H1 (cell line): Measurements from ENCODE around the gene CTNNBL1. TPM values are rescaled to one million over a fixed set of nuclear protein-coding genes. Genes with fewer than 3 reads are reported as not detected.

Experiments
- CTCF ChIA-PET: fragments of 300-600 bp; sonication (Branson Sonifier 250); formaldehyde crosslinking; loops from one replicate; lab custom pipeline; 2021; ENCODE audit not compliant: partially characterized antibody; lab: Charles Lee
- POLR2A ChIA-PET: fragments of 300-600 bp; sonication (Branson Sonifier 250); formaldehyde crosslinking; loops from one replicate; lab custom pipeline; 2021; ENCODE audit warnings: inconsistent platforms; ENCODE audit not compliant: partially characterized antibody; lab: Charles Lee
- DNase-seq, 2 experiments: peaks; one replicate each; pipeline versions ENCODE4 v3.0.0 to v3.0.0-alpha.2; 2010 to 2022; ENCODE audit warnings: low spot score in 2 of 2, low read depth in 1 of 2, mixed read lengths in 1 of 2
- FAIRE-seq: peaks from 2 replicates; lab custom pipeline; 2011; peaks lifted over from hg19 to GRCh38; lab: Jason Lieb, UNC
- H2AFZ ChIP-seq: 2 replicates; pipeline ENCODE4 v1.8.1; 2012; ENCODE audit warnings: low read length, inconsistent platforms
- H2AK5ac ChIP-seq: 2 replicates; pipeline ENCODE4 v1.6.1; 2013; ENCODE audit warnings: low read depth, low read length
- H2BK120ac ChIP-seq: replicated peaks from 2 replicates; pipeline ENCODE3; 2013; ENCODE audit warnings: low read depth, low read length, inconsistent platforms
- H2BK12ac ChIP-seq: 2 replicates; pipeline ENCODE4 v1.6.1; 2013; ENCODE audit warnings: low read depth, low read length
- H2BK15ac ChIP-seq: 2 replicates; pipeline ENCODE4 v1.6.1; 2013; ENCODE audit warnings: low read length
- H2BK20ac ChIP-seq: 2 replicates; pipeline ENCODE4 v1.6.1; 2013; ENCODE audit warnings: low read length
- H2BK5ac ChIP-seq: 2 replicates; pipeline ENCODE4 v1.6.1; 2013; ENCODE audit warnings: low read depth, low read length
- H3K14ac ChIP-seq: 2 replicates; pipeline ENCODE4 v1.6.1; 2013; ENCODE audit warnings: inconsistent platforms; ENCODE audit not compliant: insufficient read length
- H3K18ac ChIP-seq: 2 replicates; pipeline ENCODE4 v1.6.1; 2013; ENCODE audit warnings: low read length; ENCODE audit errors: extremely low read depth
- H3K23ac ChIP-seq: 2 replicates; pipeline ENCODE4 v1.6.1; 2013; ENCODE audit warnings: inconsistent platforms; ENCODE audit not compliant: insufficient read length
- H3K23me2 ChIP-seq: 2 replicates; pipeline ENCODE4 v1.6.1; 2013; ENCODE audit warnings: low read depth, low read length
- H3K27ac ChIP-seq: 2 replicates; pipeline ENCODE4 v1.6.1; 2011; ENCODE audit warnings: low read depth, low read length, inconsistent platforms
- H3K27me3 ChIP-seq, 4 experiments: replicated peaks in 1 of 4; 1 replicate in 1 of 4; 2 replicates in 3 of 4; pipeline versions ENCODE4 v1.6.1 to v1.8.1; 2011 to 2013; ENCODE audit warnings: low read length in 3 of 4, mild to moderate bottlenecking in 3 of 4, inconsistent platforms in 2 of 4, mixed read lengths in 2 of 4, moderate library complexity in 1 of 4; ENCODE audit not compliant: control insufficient read depth in 3 of 4, insufficient read depth in 3 of 4; ENCODE audit errors: extremely low read depth in 1 of 4
- H3K36me3 ChIP-seq, 4 experiments: 2 replicates each; pipeline versions ENCODE4 v1.6.1 to v1.8.1; 2011 to 2013; ENCODE audit warnings: mild to moderate bottlenecking in 4 of 4, low read length in 3 of 4, moderate library complexity in 2 of 4, control low read depth in 1 of 4, inconsistent platforms in 1 of 4; ENCODE audit not compliant: insufficient read depth in 4 of 4, control insufficient read depth in 2 of 4
- H3K4ac ChIP-seq: replicated peaks from 2 replicates; pipeline ENCODE3; 2013; ENCODE audit warnings: low read length, low read depth, mixed read lengths, inconsistent platforms; ENCODE audit not compliant: insufficient read length
- H3K4me1 ChIP-seq, 4 experiments: replicated peaks in 1 of 4; 1 replicate in 1 of 4; 2 replicates in 3 of 4; pipeline versions ENCODE4 v1.6.1 to v1.8.1; 2011 to 2013; ENCODE audit warnings: low read length in 3 of 4, inconsistent platforms in 2 of 4, mixed read lengths in 1 of 4; ENCODE audit not compliant: insufficient read depth in 4 of 4, control insufficient read depth in 3 of 4
- H3K4me2 ChIP-seq, 2 experiments: 2 replicates each; pipeline versions ENCODE4 v1.6.1 to v1.8.1; 2011 to 2013; ENCODE audit warnings: low read depth in 2 of 2, low read length in 2 of 2, control low read depth in 1 of 2, inconsistent platforms in 1 of 2, mild to moderate bottlenecking in 1 of 2; ENCODE audit not compliant: insufficient read depth in 1 of 2
- H3K4me3 ChIP-seq, 4 experiments: fragments of 200-600, 300-600 bp in 1 of 4; sonication (generic), shearing (Covaris generic), sonication (Bioruptor Twin) in 1 of 4; 2 replicates each; pipeline versions ENCODE4 v1.5.1 to v1.8.1; 2011 to 2016; ENCODE audit warnings: low read length in 4 of 4, low read depth in 3 of 4, control low read depth in 2 of 4, inconsistent platforms in 2 of 4, mild to moderate bottlenecking in 2 of 4, mixed read lengths in 1 of 4, moderate library complexity in 1 of 4; ENCODE audit not compliant: insufficient read depth in 2 of 4; ENCODE audit errors: extremely low read depth in 1 of 4
- H3K56ac ChIP-seq: replicated peaks from 2 replicates; pipeline ENCODE3; 2013; ENCODE audit warnings: low read depth, mild to moderate bottlenecking, mixed read lengths, low read length, inconsistent platforms; ENCODE audit not compliant: insufficient read length
- H3K79me1 ChIP-seq: 2 replicates; pipeline ENCODE4 v1.6.1; 2013; ENCODE audit warnings: low read depth, low read length, control low read depth
- H3K79me2 ChIP-seq, 2 experiments: 2 replicates each; pipeline versions ENCODE4 v1.6.1 to v1.8.1; 2012 to 2013; ENCODE audit warnings: low read length in 2 of 2, mild to moderate bottlenecking in 2 of 2, inconsistent platforms in 1 of 2; ENCODE audit not compliant: insufficient read depth in 2 of 2, control insufficient read depth in 1 of 2
- H3K9ac ChIP-seq, 4 experiments: replicated peaks in 1 of 4; 1 replicate in 1 of 4; 2 replicates in 3 of 4; pipeline versions ENCODE4 v1.6.1 to v1.8.1; 2011 to 2013; ENCODE audit warnings: low read depth in 3 of 4, low read length in 3 of 4, control low read depth in 2 of 4, mild to moderate bottlenecking in 2 of 4, moderate library complexity in 2 of 4, inconsistent platforms in 1 of 4; ENCODE audit errors: extremely low read depth in 1 of 4
- H3K9me3 ChIP-seq, 2 experiments: 2 replicates each; pipeline versions ENCODE4 v1.6.1 to v1.8.1; 2012 to 2013; ENCODE audit warnings: mild to moderate bottlenecking in 2 of 2, moderate library complexity in 2 of 2, control low read depth in 1 of 2, inconsistent platforms in 1 of 2, low read depth in 1 of 2, low read length in 1 of 2, mixed read lengths in 1 of 2; ENCODE audit not compliant: insufficient read depth in 2 of 2
- H4K20me1 ChIP-seq, 2 experiments: replicated peaks in 1 of 2; 2 replicates each; pipeline versions ENCODE3 to v1.8.1; 2011 to 2013; ENCODE audit warnings: inconsistent platforms in 2 of 2, low read length in 2 of 2, mild to moderate bottlenecking in 1 of 2; ENCODE audit not compliant: insufficient read depth in 2 of 2, control insufficient read depth in 1 of 2
- H4K5ac ChIP-seq: 2 replicates; pipeline ENCODE4 v1.6.1; 2013; ENCODE audit warnings: low read length, low read depth, mixed read lengths, inconsistent platforms; ENCODE audit not compliant: insufficient read length
- H4K8ac ChIP-seq: 2 replicates; pipeline ENCODE4 v1.8.0; 2013; ENCODE audit warnings: mild to moderate bottlenecking, moderate library complexity, low read length, inconsistent platforms; ENCODE audit not compliant: insufficient read depth; ENCODE audit errors: extremely low read depth
- H4K91ac ChIP-seq: replicated peaks from 2 replicates; pipeline ENCODE3; 2013; ENCODE audit warnings: low read length, mixed read lengths, inconsistent platforms; ENCODE audit not compliant: insufficient read length
- WGBS, 2 experiments: shearing (Covaris generic) in 1 of 2; methylation state at CpG; one replicate each; pipeline versions ENCODE4 v1.1.6 to v1.1.7; 2013 to 2015; ENCODE audit warnings: low lambda C conversion rate in 2 of 2, mixed read lengths in 2 of 2, inconsistent platforms in 1 of 2, low coverage in 1 of 2, missing lambda C conversion rate in 1 of 2; ENCODE audit not compliant: insufficient replicate concordance in 2 of 2, insufficient coverage in 1 of 2, insufficient read length in 1 of 2; ENCODE audit errors: extremely low coverage in 1 of 2, missing lambda C conversion rate in 1 of 2; 5-methylcytosine and 5-hydroxymethylcytosine counted together
- polyA plus RNA-seq, 7 experiments: library from polyadenylated mRNA; depleted of rRNA in 3 of 7; stranded (reverse) in 5 of 7; unstranded in 2 of 7; fragments of >200 nt in 5 of 7; fragments of 200-250 nt in 2 of 7; gene quantifications; 1 replicate in 5 of 7; 2 replicates in 1 of 7; 4 replicates in 1 of 7; pipeline versions ENCODE4 v1.2.1 to v1.2.3, GENCODE V29; 2011 to 2013; ENCODE audit warnings: missing spikeins in 2 of 7, mixed read lengths in 2 of 7
- total RNA-seq: library from RNA; stranded (reverse); fragmentation: NEBNext Ultra II Directional; extraction: Animal tissue kit (Norgen Biotek cat#: 25700); gene quantifications from 2 replicates; pipeline ENCODE4 v1.2.1, GENCODE V29; 2021

CTNNBL1 gene
- total and polyA plus RNA-seq, 2 of the 8 experiments (the other 6 are each of a cell fraction or from before 2014, with no cell fraction given): 19.6 to 81.6 TPM

GRCh38 chr20:37896932-37897548 is 203.2 kb downstream of the CTNNBL1 start:
- H2BK120ac ChIP-seq: no peak overlapping the region
- no peak for FAIRE-seq

More at GRCh38 chr20:37896932-37897548, 203.2 kb downstream of the CTNNBL1 start:
- no peak overlapping the region for H4K8ac ChIP-seq
- H3K36me3 ChIP-seq: no peaks in the 10 kb centered on the region
- H3K27me3 ChIP-seq: no peaks in the 10 kb centered on the region; a peak in 1 of 7 replicates
- H2BK15ac ChIP-seq: no peak overlapping the region
- no peak overlapping the region for H2AFZ ChIP-seq
- POLR2A ChIA-PET: no interaction called here
- no peak overlapping the region for H2BK20ac ChIP-seq
- H3K14ac ChIP-seq: no peak overlapping the region
- H3K23me2 ChIP-seq: no peaks in the 10 kb centered on the region
- no peaks in the 10 kb centered on the region for H3K9me3 ChIP-seq
- H3K23ac ChIP-seq: no peak overlapping the region
- no peak overlapping the region for H3K18ac ChIP-seq
- H3K9ac ChIP-seq: no peak overlapping the region
- peaks cover 0 to 4% (median 0%) of the 10 kb centered on the region in 4 experiments; a peak in 2 of 7 replicates for H3K4me1 ChIP-seq
- no peak overlapping the region for H3K56ac ChIP-seq
- H3K79me2 ChIP-seq: no peaks in the 10 kb centered on the region
- H3K4me3 ChIP-seq: no peak overlapping the region
- H3K79me1 ChIP-seq: no peaks in the 10 kb centered on the region
- no peak overlapping the region for H4K91ac ChIP-seq
- peaks cover 0 to 3% of the 10 kb centered on the region in 2 experiments for H4K20me1 ChIP-seq
- H3K27ac ChIP-seq: no peak overlapping the region
- H4K5ac ChIP-seq: no peak overlapping the region
- 0 out of 2 replicates have a peak overlapping the region, but pooled peaks have one; percentile 66 for H2BK5ac ChIP-seq
- CTCF ChIA-PET: interaction anchor here (0.8 to 2.0 kb wide), 16 partner anchors 9 to 336 kb away, joined by 3 to 10 read pairs (median 3); no protein-coding TSS in a partner anchor
- no peak overlapping the region for H2BK12ac ChIP-seq
- H3K4me2 ChIP-seq: no peak overlapping the region
- 80% methylated on average over 12 of the region's 12 CpGs; no CpG with 5 or more reads in 1 of the 2 experiments for WGBS, 2 experiments
- DNase-seq: peak in 1 of 2 experiments; percentile 71
- H3K4ac ChIP-seq: no peak overlapping the region
- no peak overlapping the region for H2AK5ac ChIP-seq
